Measurements from ENCODE around the gene EPHA3.
A peak's percentile ranks its signal among the peaks of the same experiment; 100 is the strongest.
"Not testable (repeated sequence)": the region's sequence is repeated elsewhere in the genome, so short reads cannot be mapped to it uniquely, and the experiment has no call there.

Gene EPHA3

DNA sequence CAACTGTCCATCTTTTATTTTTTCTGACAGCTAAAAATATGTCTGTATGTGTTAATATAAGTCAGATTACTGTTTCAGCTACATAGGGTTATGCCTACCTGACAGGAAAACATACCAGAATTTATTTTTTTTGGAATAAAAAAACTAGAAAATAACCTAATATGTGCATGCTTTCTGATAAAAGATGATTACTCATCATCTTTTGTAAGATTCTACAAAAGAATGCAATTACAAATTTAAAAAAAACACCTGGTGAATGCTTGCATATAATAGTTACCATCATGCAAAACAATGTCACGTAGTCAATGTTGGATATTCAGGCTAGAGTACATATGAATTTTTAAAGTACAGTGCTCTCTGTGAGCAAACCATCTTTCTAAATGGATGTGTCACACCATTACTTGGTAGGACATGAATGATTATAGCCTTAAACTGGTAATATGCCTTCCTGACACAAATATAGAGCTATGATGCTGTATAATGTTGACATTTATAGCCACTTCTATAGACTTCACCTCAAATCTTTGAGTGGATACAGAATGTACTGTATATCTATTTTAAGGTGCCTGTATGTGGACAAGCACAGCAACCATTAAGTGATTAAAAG lies 180.6 kb downstream of the EPHA3 start:
- no peak for DNase-seq (ENCODE audit: low read depth)

DNA sequence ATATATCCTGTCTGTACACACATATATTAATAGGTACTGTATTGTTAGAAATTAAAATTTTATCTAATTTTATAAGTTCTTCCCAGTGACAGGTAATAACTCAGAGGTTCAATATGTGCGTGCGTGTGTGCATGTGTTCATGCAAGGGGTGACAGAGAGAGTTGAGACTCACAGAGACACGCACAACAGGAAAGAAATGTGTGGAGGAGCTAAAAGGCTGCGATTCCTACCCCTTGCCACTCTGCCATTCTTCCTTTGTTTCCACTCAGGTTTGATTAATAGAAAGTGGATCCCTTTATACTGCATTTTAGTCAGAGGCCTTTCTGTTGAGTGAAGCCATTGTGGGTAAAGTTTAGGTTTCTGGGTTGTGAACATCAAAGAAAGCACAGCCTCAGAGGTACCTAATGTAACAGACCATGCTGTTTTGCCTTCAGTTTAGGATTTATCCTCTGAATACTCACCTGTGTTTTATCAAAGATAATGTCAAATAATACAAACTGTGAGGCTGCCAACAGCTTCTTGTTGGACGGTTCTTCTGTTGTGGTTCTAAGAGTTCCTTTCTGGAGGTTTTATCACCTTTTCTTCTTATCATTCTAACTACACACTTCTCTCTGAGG lies 182.3 kb downstream of the EPHA3 start:
- DNase-seq (ENCODE audit: low read depth), result no peak

DNA sequence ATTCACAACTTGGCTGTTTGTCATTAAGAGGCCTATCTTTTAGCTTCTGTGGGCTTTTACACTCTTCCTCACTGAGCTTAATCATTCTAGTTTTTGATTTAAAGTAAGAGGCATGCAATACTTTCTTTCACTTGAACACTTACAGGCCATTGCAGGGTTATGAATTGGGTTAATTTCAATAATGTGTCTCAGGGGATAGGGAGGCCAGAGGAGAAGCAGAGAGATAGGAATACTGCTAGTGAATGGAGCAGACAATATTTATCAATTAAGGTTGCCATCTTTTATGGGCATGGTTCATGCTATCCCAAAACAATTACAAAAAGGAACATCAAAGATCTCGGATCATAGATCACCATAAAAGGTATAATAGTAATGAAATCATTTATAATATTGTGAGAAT lies 189.8 kb downstream of the EPHA3 start:
- DNase-seq (ENCODE audit: low read depth), result no peak

DNA sequence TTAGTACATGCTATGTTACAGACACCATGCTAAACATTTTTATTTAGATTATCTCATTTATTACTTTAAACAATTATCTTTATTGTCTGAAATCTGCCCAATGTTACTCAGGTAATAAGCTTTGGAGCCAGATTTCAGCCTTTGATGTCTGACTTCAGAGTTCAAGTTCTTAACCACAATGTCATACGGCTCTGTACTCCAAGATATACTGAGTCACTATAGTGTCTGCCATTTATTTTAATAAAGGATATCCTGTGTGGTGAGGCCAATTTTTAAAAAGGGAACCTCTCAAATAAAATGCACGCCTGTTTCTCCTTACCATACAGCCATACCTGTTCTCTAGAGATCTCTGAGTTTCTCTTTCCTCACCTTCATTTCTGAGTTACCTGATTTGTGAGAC lies 193.1 kb downstream of the EPHA3 start:
- DNase-seq (ENCODE audit: low read depth), result no peak

DNA sequence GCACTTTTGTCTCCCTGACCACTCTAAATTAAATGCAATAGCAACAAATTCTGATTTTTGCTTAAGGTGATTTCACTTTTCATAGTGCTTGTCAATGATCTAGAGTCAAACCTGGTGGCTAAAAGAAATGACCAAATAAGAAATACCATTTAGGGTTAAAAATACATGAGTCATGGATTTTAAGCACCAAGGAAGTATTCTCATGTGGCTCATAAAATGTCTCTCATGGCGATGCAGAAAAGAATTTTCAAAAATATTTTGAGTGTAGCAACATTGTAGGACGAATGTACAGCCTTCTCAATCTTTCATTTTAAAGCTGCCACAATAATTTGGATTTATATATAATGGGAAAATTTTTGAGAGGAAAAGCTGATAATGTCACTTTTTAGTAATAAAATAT lies 193.6 kb downstream of the EPHA3 start:
- DNase-seq (ENCODE audit: low read depth), result no peak

DNA sequence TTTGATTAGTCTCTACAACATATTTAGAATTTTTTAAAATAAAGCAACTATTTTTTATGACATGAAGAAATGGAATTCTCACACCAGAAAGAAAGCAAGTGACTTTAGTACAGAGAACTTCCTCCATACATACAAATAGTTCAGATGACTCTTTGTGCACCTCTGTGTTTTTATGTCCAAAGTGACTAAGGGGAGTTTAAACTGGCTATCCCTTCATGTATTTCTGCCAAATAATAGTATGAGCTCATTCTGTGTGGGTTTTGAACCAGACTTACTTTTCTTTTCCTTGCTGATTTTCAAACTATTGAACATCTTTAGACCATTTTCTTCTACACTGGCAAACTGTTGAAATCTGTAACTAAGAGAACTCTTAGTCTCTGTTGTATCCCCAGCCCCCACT lies 196.3 kb downstream of the EPHA3 start:
- DNase-seq (ENCODE audit: low read depth), result no peak

DNA sequence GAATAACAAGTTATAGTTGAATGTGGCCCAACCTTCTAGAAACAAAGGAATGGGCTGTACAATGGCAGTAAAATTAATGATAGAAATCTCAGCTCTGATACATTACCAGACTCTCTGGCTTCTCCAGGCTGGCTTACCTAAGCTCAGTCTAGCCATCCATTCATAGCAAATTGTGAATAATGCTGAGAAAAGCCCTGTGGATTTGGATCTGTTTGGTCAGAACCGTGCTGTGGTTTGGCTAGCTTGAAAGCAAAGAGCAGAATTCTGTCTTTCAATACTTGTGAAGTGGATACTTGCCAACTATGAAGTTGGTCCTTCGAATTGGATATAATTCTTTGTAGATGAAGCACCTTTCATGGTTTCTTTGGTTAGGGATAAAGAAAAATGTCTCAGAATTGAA lies 199.1 kb downstream of the EPHA3 start:
- DNase-seq (ENCODE audit: low read depth), result no peak

DNA sequence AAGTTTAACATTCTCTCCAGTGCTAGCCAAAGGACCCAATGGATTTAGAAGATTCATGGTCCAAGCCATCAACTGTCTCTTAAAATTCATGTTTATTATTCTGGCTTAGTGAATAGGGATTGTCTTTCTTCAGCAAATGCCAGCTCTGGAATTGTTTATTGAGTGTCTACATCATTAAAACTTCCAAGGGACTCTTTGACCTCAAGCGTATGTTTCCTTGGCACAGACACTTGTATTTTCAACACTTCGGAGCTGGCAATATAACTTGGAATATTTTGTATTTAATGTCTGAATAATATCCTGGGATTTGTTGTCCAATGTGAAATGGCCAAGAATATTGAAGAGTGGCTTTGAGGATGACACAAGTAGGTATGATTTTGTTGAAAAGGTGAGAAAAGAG lies 204.2 kb downstream of the EPHA3 start:
- no peak for DNase-seq (ENCODE audit: low read depth)

DNA sequence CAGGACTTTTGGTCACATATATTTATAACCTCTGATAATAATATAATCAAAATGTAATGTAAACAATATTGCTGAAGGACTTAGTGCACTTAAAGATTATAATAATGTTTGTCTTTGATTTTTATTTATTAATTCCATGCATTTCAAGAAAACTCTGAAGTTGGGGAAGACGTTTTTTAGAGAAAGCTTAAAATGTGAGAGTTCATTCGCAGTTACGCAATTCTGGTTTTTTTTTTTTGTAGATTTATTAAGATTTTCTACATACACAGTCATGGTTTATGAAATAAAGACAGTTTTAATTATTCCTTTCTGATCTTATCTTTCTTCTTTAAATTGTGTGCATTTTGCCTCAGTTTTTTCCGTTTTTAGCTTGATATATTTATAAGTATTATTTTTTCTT lies 204.7 kb downstream of the EPHA3 start:
- no peak for DNase-seq (ENCODE audit: low read depth)

DNA sequence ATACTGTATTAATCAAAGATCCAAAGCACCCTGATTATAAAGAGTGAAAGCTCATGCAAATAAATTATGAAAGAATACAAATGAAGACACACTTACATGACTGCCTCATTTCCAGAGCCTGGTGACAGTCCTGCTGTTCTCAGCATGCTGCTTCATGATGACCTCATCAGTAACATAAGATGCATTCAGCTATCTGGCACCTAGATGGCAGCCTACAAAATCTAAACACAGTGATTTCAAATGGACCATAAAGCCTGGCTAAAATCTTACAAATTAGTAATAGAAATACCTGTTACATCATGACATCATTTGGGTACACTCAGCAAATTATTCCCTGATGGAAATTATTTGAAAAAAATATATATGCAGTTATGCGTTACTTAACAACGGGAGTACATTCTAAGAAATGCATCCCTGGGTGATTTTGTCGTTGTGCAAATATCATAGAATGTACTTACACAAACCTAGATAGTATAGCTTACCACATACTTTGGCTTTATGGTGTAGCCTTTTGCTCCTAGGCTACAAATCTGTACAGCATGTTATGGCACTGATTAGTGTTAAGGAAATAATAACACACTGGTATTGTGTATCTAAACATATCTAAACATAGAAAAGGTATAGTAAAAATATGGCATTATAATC lies 207.2 kb downstream of the EPHA3 start:
- peak; percentile 26 for DNase-seq (ENCODE audit: low read depth)

DNA sequence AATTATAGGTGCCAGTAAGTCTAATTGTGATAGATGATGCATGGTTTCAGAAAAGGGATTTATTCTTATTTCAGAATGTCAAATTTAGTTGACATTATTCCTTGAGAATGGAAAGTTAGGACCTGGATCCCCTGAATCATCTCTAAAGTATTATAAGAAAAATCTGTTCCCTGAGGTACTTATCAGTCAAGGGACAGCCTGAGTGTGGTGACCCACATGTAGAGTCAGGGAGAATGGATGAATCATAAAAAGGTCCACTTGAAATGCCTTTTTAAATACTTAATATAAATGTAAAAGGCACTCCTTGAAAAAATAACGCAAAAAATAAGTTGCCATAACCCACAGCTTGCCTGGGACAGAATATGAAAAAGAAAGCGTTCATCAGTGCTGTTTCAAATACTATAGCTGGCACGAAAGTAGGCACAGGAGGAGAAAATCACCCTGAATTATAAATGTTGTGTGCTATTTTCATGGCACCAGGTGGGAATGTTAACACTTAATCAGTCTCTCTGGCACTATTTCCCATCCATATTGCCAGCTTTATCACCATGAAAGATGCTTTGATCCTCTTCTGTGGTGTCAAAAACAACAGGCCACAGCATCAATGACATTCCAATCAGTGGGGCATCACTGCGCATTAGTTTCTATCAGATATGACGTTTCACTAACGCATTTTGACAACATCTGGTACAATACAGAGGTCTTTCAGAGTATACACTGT lies 208.5 kb downstream of the EPHA3 start:
- no peak for DNase-seq (ENCODE audit: low read depth)

DNA sequence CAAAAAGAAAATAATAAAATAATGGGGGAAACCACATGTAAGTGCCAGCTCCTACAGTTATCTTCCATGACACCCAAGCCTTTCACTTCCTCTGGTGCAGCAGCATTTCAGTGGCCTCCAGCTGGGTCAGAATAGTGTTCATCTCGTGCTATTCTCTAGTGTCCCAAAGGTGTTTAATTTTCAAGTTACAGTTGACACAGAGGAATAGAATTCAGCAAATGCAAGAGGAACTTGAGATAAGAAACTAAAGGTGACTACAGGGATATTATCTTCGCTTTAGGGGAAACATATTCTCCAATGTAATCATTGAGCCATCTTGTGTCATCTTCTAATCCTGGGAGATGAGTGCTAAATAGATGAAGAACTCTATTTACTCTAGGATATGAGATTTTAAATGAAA lies 212.8 kb downstream of the EPHA3 start:
- no peak for DNase-seq (ENCODE audit: low read depth)

DNA sequence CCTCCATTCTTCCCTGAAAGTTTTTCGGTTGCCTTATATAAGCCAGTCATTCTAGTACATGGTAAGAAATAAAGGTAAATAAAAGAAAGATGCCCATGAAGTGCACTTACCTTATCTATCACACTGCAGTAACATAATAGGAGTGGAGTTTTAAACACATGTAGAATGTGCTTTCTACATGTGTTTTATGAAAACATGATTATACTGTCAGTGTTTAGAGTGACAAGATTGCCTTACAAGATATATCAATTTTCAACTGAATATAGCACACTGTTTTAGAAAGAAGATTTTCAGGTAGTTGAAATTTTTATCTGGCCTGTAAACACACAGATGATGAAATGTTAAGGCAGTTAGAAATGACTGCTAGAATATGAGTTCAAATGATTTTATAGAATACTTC lies 219.6 kb downstream of the EPHA3 start:
- DNase-seq (ENCODE audit: low read depth), result no peak

DNA sequence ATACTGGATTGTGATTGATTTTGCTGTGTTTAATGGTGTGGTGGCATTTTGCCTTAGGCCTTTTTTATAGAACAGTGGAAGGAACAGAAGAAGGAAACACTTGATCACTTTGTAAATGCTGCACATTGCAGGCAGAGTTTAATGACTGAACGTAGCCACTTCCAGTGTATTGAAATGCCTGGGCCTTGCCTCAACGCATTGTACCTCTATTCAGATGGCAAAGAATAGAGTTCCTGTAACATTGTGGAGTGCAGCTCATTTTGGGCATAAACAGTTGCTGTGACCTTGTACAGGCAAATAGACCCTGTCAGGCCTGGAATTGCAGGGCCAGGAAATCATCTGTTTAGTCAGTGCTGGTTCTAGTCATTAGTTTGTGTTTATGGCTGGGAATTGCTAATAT lies 225.0 kb downstream of the EPHA3 start:
- no peak for DNase-seq (ENCODE audit: low read depth)

DNA sequence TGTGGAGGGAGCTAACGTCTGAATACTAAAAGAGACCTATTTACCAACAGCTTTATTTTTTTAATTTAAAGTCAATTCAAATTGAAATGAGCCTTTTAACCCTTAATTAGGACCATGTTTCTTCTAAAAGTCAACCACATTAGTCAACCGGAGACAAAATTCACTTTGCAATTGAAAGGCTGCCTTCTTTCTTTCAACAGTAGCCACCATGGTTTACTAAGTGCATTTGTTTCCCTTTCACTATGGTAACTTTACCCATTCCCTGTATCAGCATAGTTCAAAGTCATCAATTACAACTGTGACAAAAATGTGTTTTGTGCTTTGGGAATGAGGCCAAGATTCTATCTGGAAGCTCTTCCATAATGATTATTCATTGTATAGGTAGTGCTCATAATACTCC lies 225.4 kb downstream of the EPHA3 start:
- no peak for DNase-seq (ENCODE audit: low read depth)

DNA sequence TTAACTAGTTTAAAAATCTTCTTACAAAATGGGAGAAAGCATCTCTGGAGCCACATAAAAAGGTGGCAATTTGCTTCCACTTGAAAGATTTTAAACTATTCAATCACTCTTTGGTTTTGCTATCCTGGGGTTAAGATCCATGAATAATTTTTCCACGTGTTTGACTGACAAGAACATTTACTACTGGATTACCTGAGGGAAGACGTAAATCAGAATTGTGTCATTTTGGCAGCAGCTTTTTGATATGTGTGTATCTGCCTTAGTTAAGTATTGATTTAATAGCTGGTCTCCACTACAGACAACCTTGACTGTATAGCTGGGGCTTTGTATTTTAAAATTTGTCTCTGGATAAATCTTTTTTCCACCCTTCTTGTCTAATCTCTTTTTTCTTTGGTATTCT lies 228.3 kb downstream of the EPHA3 start:
- no peak for DNase-seq (ENCODE audit: low read depth)

DNA sequence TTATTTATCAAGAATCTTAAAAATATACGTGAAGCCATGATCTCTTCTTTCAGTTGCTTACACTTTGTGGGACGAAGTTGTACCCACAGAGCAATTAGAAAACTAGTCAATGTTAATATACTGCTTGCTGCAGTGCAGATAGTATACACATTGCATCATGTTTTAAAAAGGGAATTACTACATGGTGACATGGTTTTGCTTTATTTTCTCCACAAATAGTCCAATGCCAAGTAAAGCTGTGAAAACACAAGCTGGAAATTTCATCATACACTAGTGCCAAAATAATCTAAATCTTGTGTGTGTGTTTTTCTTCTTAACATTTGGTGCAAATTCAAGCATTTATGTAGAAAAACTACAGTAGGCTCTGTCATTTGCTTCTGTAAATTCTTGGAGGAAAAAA lies 233.0 kb downstream of the EPHA3 start:
- DNase-seq (ENCODE audit: low read depth), result no peak

DNA sequence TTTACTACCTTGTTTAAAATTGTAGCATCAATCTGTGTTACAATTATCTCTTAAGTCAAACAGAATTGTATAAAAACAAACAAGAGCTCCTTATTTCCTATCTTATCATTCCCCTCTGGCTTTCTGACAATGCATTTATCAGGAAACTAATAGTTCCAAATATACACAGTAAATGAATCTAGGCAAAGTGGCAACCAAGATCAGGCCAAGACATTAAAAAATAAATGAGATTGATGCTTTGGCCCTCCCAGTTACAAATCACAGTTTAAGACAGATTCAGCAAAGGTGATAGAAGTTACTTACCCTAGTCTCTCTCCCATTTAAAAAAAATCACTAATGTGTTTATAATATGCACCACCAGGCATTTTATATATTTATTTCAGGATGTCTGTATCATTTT lies 236.7 kb downstream of the EPHA3 start:
- DNase-seq (ENCODE audit: low read depth), result no peak

DNA sequence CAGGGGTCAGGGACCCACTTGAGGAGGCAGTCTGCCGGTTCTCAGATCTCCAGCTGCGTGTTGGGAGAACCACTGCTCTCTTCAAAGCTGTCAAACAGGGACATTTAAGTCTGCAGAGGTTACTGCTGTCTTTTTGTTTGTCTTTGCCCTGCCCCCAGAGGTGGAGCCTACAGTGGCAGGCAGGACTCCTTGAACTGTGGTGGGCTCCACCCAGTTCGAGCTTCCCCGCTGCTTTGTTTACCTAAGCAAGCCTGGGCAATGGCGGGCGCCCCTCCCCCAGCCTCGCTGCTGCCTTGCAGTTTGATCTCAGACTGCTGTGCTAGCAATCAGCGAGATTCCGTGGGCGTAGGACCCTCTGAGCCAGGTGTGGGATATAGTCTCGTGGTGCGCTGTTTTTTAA lies 243.5 kb downstream of the EPHA3 start:
- DNase-seq (ENCODE audit: low read depth), result not testable (repeated sequence)

DNA sequence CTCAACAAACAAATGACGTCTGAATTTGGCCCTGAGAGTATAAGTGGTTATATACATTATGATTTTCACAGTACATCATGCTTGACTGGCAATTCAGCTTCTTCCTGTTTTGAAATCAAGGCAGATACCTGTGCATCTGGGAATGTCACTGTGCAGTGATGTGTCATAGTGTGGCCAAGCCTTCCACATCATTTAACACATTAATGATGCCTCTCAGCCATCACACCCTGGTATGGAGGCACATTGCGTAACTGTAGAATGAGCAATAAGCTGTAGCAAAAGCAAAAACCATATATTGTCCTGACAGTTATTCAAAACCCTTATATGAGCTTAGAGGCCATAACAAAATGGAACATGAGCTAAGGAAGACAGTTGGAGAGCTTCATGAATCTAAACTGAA lies 246.0 kb downstream of the EPHA3 start:
- no peak for DNase-seq (ENCODE audit: low read depth)

DNA sequence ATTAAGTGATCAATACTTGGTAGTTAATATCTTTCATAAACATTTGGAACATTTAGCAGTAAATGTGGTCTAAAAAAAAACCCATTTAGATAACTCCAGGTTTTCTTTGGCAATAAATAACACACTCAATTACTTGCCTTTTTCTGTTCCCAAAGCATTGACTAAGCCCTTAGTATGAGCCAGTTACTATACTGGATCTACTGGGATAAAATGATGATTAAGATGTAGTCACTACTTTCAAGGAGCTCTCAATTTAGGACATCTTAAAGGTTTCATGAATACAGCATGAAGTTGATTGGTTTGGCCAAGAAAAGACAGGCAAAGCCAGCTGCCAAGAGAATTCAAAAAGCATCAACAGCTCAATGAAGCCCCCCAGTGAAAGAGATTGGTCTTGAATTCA lies 250.9 kb downstream of the EPHA3 start:
- DNase-seq (ENCODE audit: low read depth), result no peak

DNA sequence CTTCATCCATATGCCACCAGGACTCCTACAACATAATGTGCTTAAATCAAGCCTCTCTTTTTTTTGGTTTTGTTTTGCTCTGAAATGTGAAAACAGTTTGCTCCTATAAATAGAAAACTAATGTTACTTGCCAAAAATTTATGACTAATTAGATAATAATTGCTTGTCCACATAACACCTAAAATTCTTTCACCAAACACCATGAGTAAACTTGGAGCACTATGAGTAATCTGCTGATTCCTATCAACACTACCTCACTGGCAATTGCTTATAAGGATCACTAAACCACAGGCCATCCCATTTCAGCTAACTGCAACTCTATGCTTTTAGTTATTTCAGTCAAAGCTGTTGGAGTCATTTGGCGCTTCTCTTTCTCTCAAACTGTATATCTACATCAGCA lies 252.7 kb downstream of the EPHA3 start:
- DNase-seq (ENCODE audit: low read depth), result peak; percentile 7

DNA sequence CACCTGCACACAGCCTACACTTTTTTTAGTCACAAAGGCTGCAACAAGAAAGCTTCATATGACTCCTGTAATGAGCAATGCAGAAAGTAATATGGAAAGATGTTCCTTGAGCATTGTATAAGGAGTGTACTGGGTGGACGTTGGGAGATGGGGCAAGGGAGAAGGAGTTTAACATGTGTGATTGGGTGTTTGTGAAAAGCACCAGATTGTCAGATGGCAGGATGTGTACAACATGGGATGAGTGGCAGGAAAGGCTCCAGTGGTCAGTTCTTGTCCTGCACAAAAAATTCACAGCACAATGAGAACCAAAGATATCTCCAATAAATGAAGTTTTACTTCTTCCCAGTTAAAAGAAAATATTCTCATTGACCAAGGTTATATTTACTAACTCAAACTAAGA lies 255.1 kb downstream of the EPHA3 start:
- no peak for DNase-seq (ENCODE audit: low read depth)
